Spinal cord (tissue), 10 donors: ENCODE results near the gene GLTPD2. TPM values are rescaled to one million over a fixed set of nuclear protein-coding genes. Genes with fewer than 3 reads are reported as not detected.

ENCODE experiments used
- DNase-seq, 6 donors: peaks; one replicate each; pipeline versions ENCODE4 v3.0.0 to v3.0.0-alpha.2; 2013 to 2015; ENCODE audit warnings: low spot score in 6 of 6, low read depth in 4 of 6
- H3K27ac ChIP-seq: one replicate; pipeline ENCODE4 v1.5.1; 2013; ENCODE audit warnings: low read depth, low read length, control low read depth
- H3K27me3 ChIP-seq: one replicate; pipeline ENCODE4 v1.6.1; 2013; ENCODE audit warnings: low read length; ENCODE audit not compliant: control insufficient read depth, insufficient read depth
- H3K36me3 ChIP-seq: one replicate; pipeline ENCODE4 v1.6.1; 2013; ENCODE audit warnings: low read length; ENCODE audit not compliant: control insufficient read depth, insufficient read depth
- H3K4me1 ChIP-seq: one replicate; pipeline ENCODE4 v1.6.1; 2013; ENCODE audit warnings: low read length; ENCODE audit not compliant: control insufficient read depth, insufficient read depth
- H3K4me3 ChIP-seq: one replicate; pipeline ENCODE4 v1.5.1; 2013; ENCODE audit warnings: low read depth, low read length, control low read depth
- H3K9me3 ChIP-seq: one replicate; pipeline ENCODE4 v1.6.1; 2013; ENCODE audit warnings: low read length; ENCODE audit not compliant: control insufficient read depth, insufficient read depth
- WGBS: methylation state at CpG from one replicate; pipeline ENCODE4 v1.1.5; 2013; ENCODE audit warnings: missing lambda C conversion rate; ENCODE audit not compliant: insufficient coverage; 5-methylcytosine and 5-hydroxymethylcytosine counted together
- polyA plus RNA-seq, 2 donors: library from polyadenylated mRNA; unstranded; fragments of 120-200 nt; gene quantifications; one replicate each; pipeline ENCODE4 v1.2.1, GENCODE V29; 2013; ENCODE audit not compliant: insufficient read length in 2 of 2
- total RNA-seq, 2 donors: library from RNA; depleted of rRNA in 1 of 2; stranded (reverse); fragments of 120-200 nt in 1 of 2; fragments of >200 nt in 1 of 2; gene quantifications; one replicate each; pipeline versions ENCODE4 v1.2.3 to v1.2.4, GENCODE V29; 2013 to 2014
- donor health status: healthy.

The GLTPD2 gene
- total and polyA plus RNA-seq, 4 donors, result 3.5 to 5.2 TPM; not detected in 2

DNA sequence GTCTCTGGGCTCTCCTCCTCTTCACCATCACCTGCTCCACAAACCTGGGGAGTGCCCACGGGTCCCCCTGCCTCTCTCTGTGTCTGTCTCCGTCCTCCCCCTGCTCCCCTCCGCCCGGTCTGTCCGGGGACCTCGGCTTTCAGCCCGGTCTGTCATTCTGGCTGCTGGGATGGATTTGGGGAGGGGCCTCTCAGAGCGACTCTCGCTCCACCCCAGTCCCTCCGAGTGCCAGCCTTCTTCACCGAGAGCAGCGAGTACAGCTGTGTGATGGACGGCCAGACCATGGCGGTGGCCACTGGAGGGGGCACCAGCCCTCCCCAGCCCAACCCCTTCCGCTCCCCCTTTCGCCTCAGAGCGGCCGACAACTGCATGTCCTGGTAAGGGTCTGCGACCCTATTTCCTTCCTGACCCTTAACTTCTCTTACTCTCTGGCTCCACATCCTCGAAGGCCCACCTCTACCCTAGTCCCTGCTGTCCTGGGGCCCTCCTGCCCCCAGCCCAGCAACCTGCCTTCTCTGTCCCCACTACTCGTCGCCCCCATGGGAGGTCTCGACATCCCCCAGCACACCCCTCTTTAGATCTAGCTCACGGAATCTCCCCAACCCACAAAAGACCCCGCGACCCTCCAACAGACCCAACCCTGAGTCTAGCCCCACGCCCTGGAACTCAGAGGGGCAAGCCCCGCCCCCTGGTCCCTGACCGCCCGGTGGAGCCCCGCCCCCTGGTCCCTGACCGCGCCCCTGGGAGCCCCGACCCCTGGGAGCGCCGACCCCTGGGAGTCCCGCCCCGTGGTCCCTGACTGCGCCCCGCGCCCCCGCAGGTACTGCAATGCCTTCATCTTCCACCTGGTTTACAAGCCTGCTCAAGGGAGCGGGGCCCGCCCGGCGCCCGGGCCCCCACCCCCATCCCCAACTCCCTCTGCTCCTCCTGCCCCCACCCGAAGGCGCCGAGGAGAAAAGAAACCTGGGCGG lies 43.5 kb upstream of the GLTPD2 start:
- H3K36me3 ChIP-seq, result no peaks in the 10 kb centered on the region
- peaks cover 13% of the 10 kb centered on the region for H3K4me1 ChIP-seq
- DNase-seq, result no peak
- H3K9me3 ChIP-seq, result no peaks in the 10 kb centered on the region
- H3K27ac ChIP-seq, result no peak overlapping the region
- under 1% methylated on average over 31 of the region's 51 CpGs for WGBS
- peaks cover 61% of the 10 kb centered on the region for H3K27me3 ChIP-seq
- H3K4me3 ChIP-seq, result no peak overlapping the region

DNA sequence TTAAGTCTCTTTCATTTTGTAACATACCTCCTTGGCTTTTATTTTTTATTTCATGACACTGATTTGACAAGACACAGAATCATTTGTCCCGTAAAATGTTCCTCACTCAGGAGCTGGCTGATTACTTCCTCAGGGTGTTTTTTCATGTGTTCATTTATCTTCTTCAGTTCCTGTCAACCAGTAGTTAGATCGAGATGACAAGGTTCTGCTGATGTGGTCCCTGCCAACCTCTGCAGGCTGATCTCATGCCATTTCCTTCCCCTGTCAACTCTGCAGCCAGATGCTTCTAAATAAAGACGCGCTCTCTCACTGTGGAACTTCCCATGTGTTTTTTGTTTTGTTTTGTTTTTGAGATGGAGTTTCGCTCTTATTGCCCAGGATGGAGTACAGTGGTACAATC lies 40.9 kb upstream of the GLTPD2 start:
- H3K4me3 ChIP-seq, result no peak overlapping the region
- 70% methylated on average over 2 of the region's 5 CpGs for WGBS
- no peaks in the 10 kb centered on the region for H3K9me3 ChIP-seq
- no peak overlapping the region for H3K27ac ChIP-seq
- no peaks in the 10 kb centered on the region for H3K36me3 ChIP-seq
- no peak for DNase-seq
- H3K4me1 ChIP-seq, result peaks cover 13% of the 10 kb centered on the region
- H3K27me3 ChIP-seq, result peaks cover 54% of the 10 kb centered on the region

DNA sequence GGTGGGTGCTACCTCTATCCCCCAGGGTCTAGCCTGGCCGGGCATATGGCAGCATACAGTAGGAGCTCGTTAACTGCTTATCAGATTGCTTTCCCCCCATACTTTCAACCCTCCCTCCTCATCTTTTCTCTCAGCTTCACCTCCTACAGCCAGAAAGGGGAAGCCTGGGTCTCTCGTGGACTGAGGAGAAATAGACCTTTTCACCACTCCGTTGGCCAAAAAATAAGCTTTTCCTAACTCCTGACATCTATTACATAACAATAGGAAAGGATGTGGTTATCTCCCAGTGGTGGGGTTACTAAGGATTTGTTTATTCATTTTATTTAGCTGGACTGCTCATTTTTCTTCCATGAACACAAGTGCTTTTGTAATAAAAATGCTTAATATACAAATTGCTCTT lies 40.1 kb upstream of the GLTPD2 start:
- no peak overlapping the region for H3K27ac ChIP-seq
- H3K27me3 ChIP-seq, result peaks cover 47% of the 10 kb centered on the region
- no peaks in the 10 kb centered on the region for H3K36me3 ChIP-seq
- no peaks in the 10 kb centered on the region for H3K9me3 ChIP-seq
- DNase-seq, result no peak
- H3K4me1 ChIP-seq, result peaks cover 13% of the 10 kb centered on the region
- WGBS, result 60% methylated on average over 2 of the region's 4 CpGs
- H3K4me3 ChIP-seq, result no peak overlapping the region

DNA sequence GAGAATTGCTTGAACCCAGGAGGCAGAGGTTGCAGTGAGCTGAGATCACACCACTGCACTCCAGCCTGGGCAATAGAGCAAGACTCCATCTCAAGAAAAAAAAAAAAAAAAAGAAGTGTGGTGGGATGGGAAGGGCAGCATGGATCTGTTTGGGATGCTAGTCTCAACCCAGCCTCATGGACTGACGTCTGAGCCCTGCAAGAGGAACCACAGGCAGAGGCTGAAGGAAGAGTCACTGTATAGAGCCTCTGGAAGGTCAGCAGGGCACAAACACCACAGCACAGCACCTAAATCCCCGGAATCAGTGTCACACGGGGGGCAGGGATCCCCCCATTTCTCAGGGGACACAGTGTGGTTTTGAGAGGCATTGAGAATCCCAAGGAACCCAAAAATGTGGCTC lies 38.2 kb upstream of the GLTPD2 start:
- Histone ChIP-seq H3K4me1 (peaks cover 3% of the 10 kb centered on the region), H3K4me3 (no peak overlapping the region), H3K27me3 (peaks cover 34% of the 10 kb centered on the region), H3K36me3 (no peaks in the 10 kb centered on the region), H3K27ac (no peak overlapping the region), H3K9me3 (no peaks in the 10 kb centered on the region)
- WGBS, result no CpG with 5 or more reads among the region's 3 CpGs
- DNase-seq, result no peak

DNA sequence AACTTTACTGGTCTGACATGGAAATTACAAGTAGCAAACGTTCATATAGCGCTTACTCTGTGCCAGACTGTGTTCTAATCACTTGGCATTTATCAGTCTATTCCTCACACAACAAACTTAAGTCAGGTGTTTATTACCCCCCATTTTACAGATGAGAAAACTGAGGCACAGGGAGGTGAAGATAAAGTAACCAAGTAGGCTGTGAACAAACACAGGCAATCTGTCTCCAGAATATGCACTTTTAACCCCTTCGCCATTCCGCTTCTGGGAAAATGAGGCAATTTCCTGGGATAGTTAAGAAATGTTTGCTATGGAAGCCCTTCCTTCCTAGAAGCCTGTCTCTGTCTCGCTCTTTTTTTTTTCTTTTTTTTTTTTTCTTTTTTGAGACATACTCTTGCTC lies 36.8 kb upstream of the GLTPD2 start:
- 87% methylated on average over 3 of the region's 5 CpGs for WGBS
- Histone ChIP-seq H3K36me3 (no peaks in the 10 kb centered on the region), H3K4me3 (no peak overlapping the region), H3K27me3 (peaks cover 27% of the 10 kb centered on the region), H3K9me3 (no peaks in the 10 kb centered on the region), H3K27ac (no peak overlapping the region), H3K4me1 (no peaks in the 10 kb centered on the region)
- no peak for DNase-seq

DNA sequence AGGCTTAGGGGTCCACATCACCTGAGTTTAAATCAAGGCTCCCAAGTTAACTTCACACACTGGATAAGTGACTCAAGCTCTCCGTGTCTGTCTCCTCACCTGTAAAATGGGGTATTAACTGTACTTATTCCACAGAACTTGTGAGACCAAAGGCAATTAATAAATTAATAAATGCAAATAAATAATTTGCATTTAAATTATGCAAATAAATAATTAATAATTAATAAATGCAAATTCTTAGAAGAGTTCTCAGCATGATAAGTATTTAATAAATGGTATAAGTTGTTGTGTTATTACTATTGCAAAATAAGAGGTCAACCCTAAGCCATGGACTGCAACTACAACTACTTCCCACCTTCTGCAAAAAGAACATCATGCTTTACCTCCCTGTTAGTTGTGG lies 35.4 kb upstream of the GLTPD2 start:
- Histone ChIP-seq H3K4me3 (no peak overlapping the region), H3K27me3 (peaks cover 27% of the 10 kb centered on the region), H3K36me3 (no peaks in the 10 kb centered on the region), H3K9me3 (no peaks in the 10 kb centered on the region), H3K4me1 (no peaks in the 10 kb centered on the region), H3K27ac (no peak overlapping the region)
- DNase-seq, result no peak
- WGBS, result no CpG with 5 or more reads among the region's 1 CpG

DNA sequence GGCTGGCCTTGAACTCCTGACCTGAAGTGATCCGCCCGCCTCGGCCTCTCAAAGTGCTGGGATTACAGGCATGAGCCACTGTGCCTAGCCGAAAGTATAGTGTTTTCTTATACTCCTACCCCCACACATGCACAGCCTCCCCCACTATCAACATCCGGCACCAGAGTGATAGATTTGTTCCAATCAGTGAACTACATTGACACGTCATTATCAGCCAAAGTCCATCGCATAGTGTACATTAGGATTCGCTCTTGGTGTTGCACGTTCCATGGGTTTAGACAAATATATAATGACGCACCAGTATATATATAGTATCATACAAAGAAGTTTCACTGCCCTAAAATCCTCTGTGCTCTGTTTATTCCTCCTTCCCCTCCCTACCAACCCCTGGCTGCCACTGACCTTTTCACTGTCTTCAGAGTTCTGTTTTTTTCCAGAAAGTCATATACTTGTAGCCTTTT lies 29.0 kb upstream of the GLTPD2 start:
- H3K27ac ChIP-seq, result no peak overlapping the region
- DNase-seq, result no peak
- H3K4me1 ChIP-seq, result no peaks in the 10 kb centered on the region
- no peaks in the 10 kb centered on the region for H3K9me3 ChIP-seq
- H3K4me3 ChIP-seq, result no peak overlapping the region
- no peaks in the 10 kb centered on the region for H3K36me3 ChIP-seq
- WGBS, result 90% methylated on average over 4 of the region's 10 CpGs
- peaks cover 3% of the 10 kb centered on the region for H3K27me3 ChIP-seq

DNA sequence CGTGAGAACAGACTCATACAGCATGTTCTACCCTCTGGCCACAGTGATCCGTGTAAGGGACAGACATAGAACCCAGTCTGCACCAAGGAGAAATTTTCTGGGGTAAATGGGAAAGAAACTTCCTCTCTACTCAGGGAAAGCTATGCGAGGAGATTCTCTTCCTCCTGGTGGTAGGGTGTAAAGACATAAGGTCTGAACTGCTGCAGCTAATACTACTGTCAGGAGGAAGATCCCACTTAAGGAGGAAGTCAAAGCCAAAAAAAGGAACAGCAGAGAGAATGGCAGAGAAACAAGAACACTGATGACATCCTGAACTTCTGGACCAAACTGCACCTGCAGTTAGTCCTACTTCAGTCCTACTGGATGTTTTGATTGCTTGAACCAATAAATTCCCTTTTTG lies 24.2 kb upstream of the GLTPD2 start:
- WGBS, result no CpG with 5 or more reads among the region's 3 CpGs

DNA sequence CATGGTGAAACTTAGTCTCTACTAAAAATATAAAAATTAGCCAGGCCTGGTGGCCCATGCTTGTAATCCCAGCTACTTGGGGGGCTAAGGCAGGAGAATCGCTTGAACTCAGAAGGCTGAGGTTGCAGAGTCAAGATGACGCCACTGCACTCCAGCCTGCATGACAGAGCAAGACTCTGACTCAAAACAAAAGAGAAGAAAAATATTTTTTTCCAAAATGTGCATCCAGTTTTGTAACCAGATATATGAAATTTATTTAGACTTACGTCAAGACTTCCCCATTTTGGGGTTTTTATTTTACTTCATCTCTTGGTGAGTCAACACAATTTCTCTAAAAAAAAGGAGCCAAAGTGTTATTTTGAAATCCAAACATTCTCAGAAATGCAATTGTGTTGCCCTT lies 22.6 kb upstream of the GLTPD2 start:
- no peaks in the 10 kb centered on the region for H3K36me3 ChIP-seq
- H3K27ac ChIP-seq, result no peak overlapping the region
- WGBS, result 85% methylated on average over 2 of the region's 3 CpGs
- no peaks in the 10 kb centered on the region for H3K9me3 ChIP-seq
- H3K27me3 ChIP-seq, result peaks cover 3% of the 10 kb centered on the region
- no peaks in the 10 kb centered on the region for H3K4me1 ChIP-seq
- DNase-seq, result no peak
- no peak overlapping the region for H3K4me3 ChIP-seq

More for the DNA sequence above, 24.2 kb upstream of the GLTPD2 start:
- no peaks in the 10 kb centered on the region for H3K4me1 ChIP-seq
- H3K9me3 ChIP-seq, result no peaks in the 10 kb centered on the region
- H3K36me3 ChIP-seq, result no peaks in the 10 kb centered on the region
- peaks cover 3% of the 10 kb centered on the region for H3K27me3 ChIP-seq
- no peak overlapping the region for H3K27ac ChIP-seq
- DNase-seq, result no peak
- H3K4me3 ChIP-seq, result no peak overlapping the region

DNA sequence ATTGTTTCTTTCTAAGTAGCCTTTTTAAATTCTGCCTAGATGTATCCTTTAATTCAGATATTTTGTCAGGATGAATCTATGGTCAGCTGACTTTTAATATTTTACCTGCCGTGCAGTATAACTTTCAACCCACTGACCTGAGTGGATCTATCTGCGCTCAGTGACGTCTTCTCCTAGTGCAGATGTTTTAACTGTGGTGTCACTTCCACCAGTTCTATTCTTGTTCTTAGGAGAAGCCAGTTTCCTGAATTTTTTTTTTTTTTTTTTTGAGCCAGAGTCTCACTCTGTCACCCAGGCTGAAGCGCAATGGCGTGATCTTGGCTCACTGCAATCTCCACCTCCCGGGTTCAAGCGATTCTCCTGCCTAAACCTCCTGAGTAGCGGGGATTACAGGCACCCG lies 22.0 kb upstream of the GLTPD2 start:
- Histone ChIP-seq H3K27ac (no peak overlapping the region), H3K9me3 (no peaks in the 10 kb centered on the region), H3K4me3 (no peak overlapping the region), H3K27me3 (peaks cover 3% of the 10 kb centered on the region), H3K36me3 (no peaks in the 10 kb centered on the region), H3K4me1 (peaks cover 3% of the 10 kb centered on the region)
- no peak for DNase-seq
- WGBS, result 94% methylated on average over 7 of the region's 9 CpGs
